BE2C (cell line): Measurements from ENCODE around the gene CREB3L1.
A peak's percentile ranks its signal among the peaks of the same experiment; 100 is the strongest.

ENCODE experiments used
- DNase-seq: peaks from one replicate; pipeline ENCODE4 v3.0.0-alpha.2; 2020
- H3K27me3 ChIP-seq: fragments of 250-450 bp; sonication (Bioruptor Pico); 2 replicates; pipeline ENCODE4 v1.5.1; 2020; ENCODE audit warnings: mild to moderate bottlenecking
- H3K36me3 ChIP-seq: fragments of 250-450 bp; sonication (Bioruptor Pico); 2 replicates; pipeline ENCODE4 v1.5.1; 2020; ENCODE audit warnings: mild to moderate bottlenecking
- H3K4me1 ChIP-seq: fragments of 250-450 bp; sonication (Bioruptor Pico); 2 replicates; pipeline ENCODE4 v1.5.1; 2020
- H3K4me3 ChIP-seq: 2 replicates; pipeline ENCODE4 v1.5.1; 2011; ENCODE audit warnings: low read depth, low read length
- H3K9me3 ChIP-seq: fragments of 250-450 bp; sonication (Bioruptor Pico); 2 replicates; pipeline ENCODE4 v1.5.1; 2020
- TF ChIP-seq, protein P1 (sequence below): IDR thresholded peaks from 2 replicates; pipeline ENCODE4 v1.5.1; 2012; ENCODE audit warnings: mild to moderate bottlenecking, low read depth, low read length

CREB3L1 gene

DNA sequence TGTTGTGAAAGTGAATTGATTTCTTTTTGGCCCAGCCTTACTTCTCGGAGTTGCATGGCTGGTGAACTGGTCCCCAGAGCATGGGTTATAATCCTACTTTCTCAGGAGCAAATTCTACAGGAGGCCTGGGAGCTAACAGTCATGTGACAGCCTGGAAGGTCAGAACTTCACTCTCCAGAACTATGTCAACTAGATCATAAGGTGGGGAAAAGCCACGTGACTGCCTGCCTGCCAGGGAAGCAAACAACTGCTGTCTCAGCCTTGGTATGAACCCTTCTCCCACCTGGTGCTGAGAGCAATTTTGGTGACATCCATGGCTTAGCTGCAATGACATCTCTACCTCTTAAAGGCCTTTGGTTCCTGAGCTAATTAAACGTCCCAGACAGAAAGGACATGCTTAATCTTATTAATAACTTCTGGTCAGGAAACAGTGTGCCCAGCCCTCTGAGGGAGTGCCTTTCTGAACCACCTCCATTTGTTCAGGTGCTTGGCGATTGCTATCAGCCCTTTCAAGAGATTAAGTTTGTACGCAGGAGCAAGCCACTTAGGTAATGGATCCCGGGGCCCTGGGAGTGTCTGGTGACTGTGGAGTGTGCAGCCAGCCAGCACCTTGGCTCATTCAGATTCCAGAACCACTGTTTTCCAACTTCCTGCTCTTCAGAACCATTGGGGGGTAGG lies 1.4 kb upstream of the CREB3L1 start:
- H3K4me3 ChIP-seq = no peak overlapping the region
- no peaks in the 10 kb centered on the region for H3K36me3 ChIP-seq
- H3K4me1 ChIP-seq = no peaks in the 10 kb centered on the region
- no peaks in the 10 kb centered on the region; the same call in 1 of the 2 replicates for H3K27me3 ChIP-seq
- no peaks in the 10 kb centered on the region for H3K9me3 ChIP-seq
- no peak for DNase-seq
- TF ChIP-seq, protein P1, sequence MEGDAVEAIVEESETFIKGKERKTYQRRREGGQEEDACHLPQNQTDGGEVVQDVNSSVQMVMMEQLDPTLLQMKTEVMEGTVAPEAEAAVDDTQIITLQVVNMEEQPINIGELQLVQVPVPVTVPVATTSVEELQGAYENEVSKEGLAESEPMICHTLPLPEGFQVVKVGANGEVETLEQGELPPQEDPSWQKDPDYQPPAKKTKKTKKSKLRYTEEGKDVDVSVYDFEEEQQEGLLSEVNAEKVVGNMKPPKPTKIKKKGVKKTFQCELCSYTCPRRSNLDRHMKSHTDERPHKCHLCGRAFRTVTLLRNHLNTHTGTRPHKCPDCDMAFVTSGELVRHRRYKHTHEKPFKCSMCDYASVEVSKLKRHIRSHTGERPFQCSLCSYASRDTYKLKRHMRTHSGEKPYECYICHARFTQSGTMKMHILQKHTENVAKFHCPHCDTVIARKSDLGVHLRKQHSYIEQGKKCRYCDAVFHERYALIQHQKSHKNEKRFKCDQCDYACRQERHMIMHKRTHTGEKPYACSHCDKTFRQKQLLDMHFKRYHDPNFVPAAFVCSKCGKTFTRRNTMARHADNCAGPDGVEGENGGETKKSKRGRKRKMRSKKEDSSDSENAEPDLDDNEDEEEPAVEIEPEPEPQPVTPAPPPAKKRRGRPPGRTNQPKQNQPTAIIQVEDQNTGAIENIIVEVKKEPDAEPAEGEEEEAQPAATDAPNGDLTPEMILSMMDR = no peak

DNA sequence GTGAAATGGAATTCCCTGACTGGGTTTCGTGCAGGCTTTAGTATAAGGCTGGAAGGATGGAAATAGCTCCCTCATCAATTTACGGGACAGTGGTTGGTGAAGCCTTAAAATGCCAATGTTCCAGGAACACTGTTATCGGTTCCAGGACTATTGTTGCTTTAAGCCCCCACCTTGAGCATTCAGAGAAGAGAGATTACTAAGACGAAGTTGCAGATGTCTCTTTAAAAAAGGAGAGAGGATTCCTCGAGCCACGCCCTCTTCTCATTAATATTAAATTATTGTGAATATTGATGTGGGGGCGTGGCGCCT lies 195 bp upstream of the CREB3L1 start:
- TF ChIP-seq, protein P1 = no peak
- H3K36me3 ChIP-seq = no peaks in the 10 kb centered on the region
- H3K4me3 ChIP-seq = peak overlapping the region; percentile 42
- H3K27me3 ChIP-seq = no peaks in the 10 kb centered on the region; the same call in 1 of the 2 replicates
- H3K4me1 ChIP-seq = no peaks in the 10 kb centered on the region
- H3K9me3 ChIP-seq = no peaks in the 10 kb centered on the region
- DNase-seq = no peak

- Histone ChIP-seq H3K36me3 (no peaks in the 10 kb centered on the region), H3K27me3 (no peaks in the 10 kb centered on the region; the same call in 1 of the 2 replicates), H3K4me3 (no peak overlapping the region; the same call in 1 of the 2 replicates), H3K9me3 (no peaks in the 10 kb centered on the region), H3K4me1 (no peaks in the 10 kb centered on the region)
- no peak for DNase-seq
- TF ChIP-seq, protein P1 = no peak
Measured at GRCh38 chr11:46278387-46279125, 1.1 kb downstream of the CREB3L1 start.

DNA sequence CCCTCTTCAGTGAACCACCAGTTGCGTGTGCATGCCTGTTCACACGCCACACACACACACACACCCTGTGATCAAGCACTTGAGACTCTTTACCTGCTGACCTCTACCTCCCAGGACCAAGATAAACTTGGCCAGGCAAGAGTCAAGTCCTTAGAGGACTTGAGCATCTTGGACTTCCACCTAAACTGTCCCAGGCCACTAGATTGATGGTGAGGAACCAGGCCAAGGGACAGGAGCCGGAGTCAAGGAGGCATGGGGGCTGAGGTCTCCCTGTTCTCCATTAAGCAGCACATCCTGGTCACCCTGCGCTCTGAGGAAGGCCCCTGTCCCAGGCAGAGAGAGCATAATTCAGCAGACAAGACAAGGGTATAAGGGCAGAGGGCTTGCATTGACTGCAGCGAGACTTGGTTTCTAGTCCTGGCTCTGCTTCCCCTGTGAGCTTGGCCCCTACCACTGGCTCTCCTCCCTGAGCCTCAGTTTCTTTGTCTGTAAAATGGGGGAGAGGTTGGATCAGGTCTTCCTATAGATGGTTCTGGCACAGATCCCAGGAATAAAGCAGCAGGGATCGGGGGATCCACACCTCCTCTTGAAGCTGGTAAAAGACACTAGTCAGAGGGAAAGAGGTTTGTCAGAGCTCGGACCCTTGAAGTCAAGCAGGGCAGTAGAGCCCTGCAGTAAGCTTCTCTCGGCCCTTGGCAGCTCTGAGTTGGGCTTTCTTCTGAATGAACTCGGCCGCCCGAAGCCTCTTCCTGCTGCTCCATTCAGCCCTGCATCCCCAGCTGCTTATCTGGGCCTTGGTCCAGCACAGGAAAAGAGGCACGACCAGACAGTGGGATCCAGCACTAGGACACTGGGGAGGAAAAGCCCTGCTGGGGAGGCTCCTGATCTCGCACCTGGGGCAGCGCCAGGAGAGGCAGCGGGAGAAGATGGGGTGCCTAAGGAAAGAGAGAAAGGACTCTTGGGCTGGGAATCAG lies 2.0 kb downstream of the CREB3L1 start:
- no peak for DNase-seq
- no peaks in the 10 kb centered on the region for H3K4me1 ChIP-seq
- no peaks in the 10 kb centered on the region; the same call in 1 of the 2 replicates for H3K27me3 ChIP-seq
- TF ChIP-seq, protein P1 = no peak
- H3K9me3 ChIP-seq = no peaks in the 10 kb centered on the region
- no peak overlapping the region for H3K4me3 ChIP-seq
- no peaks in the 10 kb centered on the region for H3K36me3 ChIP-seq

DNA sequence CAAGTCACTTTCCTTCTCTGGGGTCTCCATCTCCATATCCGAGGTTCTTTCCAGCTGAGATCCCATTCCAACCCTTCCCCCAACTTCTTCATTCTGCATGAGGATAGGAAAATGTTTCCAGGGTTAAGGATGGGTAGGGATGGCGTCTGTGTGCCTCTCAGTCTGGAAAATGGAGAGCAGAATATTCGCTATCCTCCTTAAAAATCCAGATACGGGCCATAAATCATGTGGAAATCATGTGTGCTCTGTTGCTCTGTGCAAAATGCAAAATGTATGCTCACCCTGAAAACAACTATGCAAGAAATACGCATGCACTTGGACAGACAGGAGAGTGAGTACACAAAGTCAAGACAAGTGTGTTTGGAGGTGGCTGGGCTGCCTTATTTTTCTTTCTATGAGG lies 3.2 kb downstream of the CREB3L1 start:
- TF ChIP-seq, protein P1 = no peak
- no peak for DNase-seq
- no peaks in the 10 kb centered on the region for H3K9me3 ChIP-seq
- H3K36me3 ChIP-seq = no peaks in the 10 kb centered on the region
- H3K4me1 ChIP-seq = no peaks in the 10 kb centered on the region
- no peak overlapping the region for H3K4me3 ChIP-seq
- no peaks in the 10 kb centered on the region; the same call in 1 of the 2 replicates for H3K27me3 ChIP-seq
